GM12878 (cell line): ENCODE measurements around the gene FSIP1. TPM values are rescaled to one million over a fixed set of nuclear protein-coding genes. Genes with fewer than 3 reads are reported as not detected.

Source experiments
- ATAC-seq: fragments of 200-7000 bp; cut with Tn5 transposase; 3 replicates; pipeline ENCODE4 v1.9.1; 2020; ENCODE audit warnings: mild to moderate bottlenecking, moderate library complexity
- BruUV-seq: library from RNA; stranded (reverse); fragments of 400-500 nt; replicated peaks from 2 replicates; lab custom pipeline; 2021; lab: Mats Ljungman, UMichigan
- CTCF ChIA-PET: fragments of 300-600 bp; sonication (Branson Sonifier 250); formaldehyde crosslinking; extraction: SDS; loops from one replicate; lab custom pipeline; 2021; ENCODE audit warnings: inconsistent platforms; lab: Yijun Ruan, JAX
- POLR2A ChIA-PET: fragments of 350-600 bp; formaldehyde crosslinking; extraction: SDS; loops from one replicate; lab custom pipeline; 2021; ENCODE audit warnings: inconsistent platforms; lab: Charles Lee
- RAD21 ChIA-PET: fragments of 300-600 bp; sonication (Branson Sonifier 250); formaldehyde crosslinking; loops from one replicate; lab custom pipeline; 2023; ENCODE audit warnings: antibody characterized with exemption; ENCODE audit not compliant: unreplicated experiment; lab: Charles Lee
- SMC1A ChIA-PET: fragments of 300-600 bp; sonication (Branson Sonifier 250); formaldehyde crosslinking; loops from one replicate; lab custom pipeline; 2023; ENCODE audit not compliant: unreplicated experiment, uncharacterized antibody; lab: Charles Lee
- DNase-seq: peaks from one replicate; pipeline ENCODE4 v3.0.0-alpha.2; 2011; ENCODE audit warnings: low read depth, low spot score
- FAIRE-seq: peaks from 3 replicates; lab custom pipeline; 2011; peaks lifted over from hg19 to GRCh38; lab: Jason Lieb, UNC
- H2AFZ ChIP-seq: 2 replicates; pipeline ENCODE4 v1.6.0; 2011; ENCODE audit warnings: low read depth, low read length, control low read depth; ENCODE audit not compliant: control insufficient read depth
- H3K27ac ChIP-seq: 2 replicates; pipeline ENCODE4 v1.5.1; 2011; ENCODE audit warnings: control low read depth; ENCODE audit not compliant: control insufficient read depth, insufficient read depth
- H3K27me3 ChIP-seq, 2 experiments: replicated peaks in 1 of 2; 2 replicates each; pipeline versions ENCODE4 v1.6.0 to v1.6.1; 2011; ENCODE audit warnings: low read length in 1 of 2; ENCODE audit not compliant: control insufficient read depth in 2 of 2, insufficient read depth in 2 of 2
- H3K36me3 ChIP-seq, 2 experiments: 2 replicates each; pipeline ENCODE4 v1.5.1; 2011; ENCODE audit warnings: low read length in 1 of 2; ENCODE audit not compliant: control insufficient read depth in 2 of 2, insufficient read depth in 2 of 2
- H3K4me1 ChIP-seq: 2 replicates; pipeline ENCODE4 v1.6.1; 2011; ENCODE audit warnings: mild to moderate bottlenecking, low read length, moderate library complexity, mixed read lengths; ENCODE audit not compliant: control insufficient read depth, insufficient read depth
- H3K4me2 ChIP-seq: 2 replicates; pipeline ENCODE4 v1.6.0; 2011; ENCODE audit warnings: control low read depth; ENCODE audit not compliant: control insufficient read depth, insufficient read depth
- H3K4me3 ChIP-seq: fragments of 200-600 bp; sonication (generic); 2 replicates; pipeline ENCODE4 v1.5.1; 2016
- H3K79me2 ChIP-seq: 2 replicates; pipeline ENCODE4 v1.6.0; 2011; ENCODE audit warnings: low read length; ENCODE audit not compliant: control insufficient read depth, insufficient read depth
- H3K9ac ChIP-seq: 2 replicates; pipeline ENCODE4 v1.8.0; 2011; ENCODE audit warnings: low read length, control low read depth, mixed read lengths; ENCODE audit not compliant: control insufficient read depth, insufficient read depth
- H3K9me3 ChIP-seq: replicated peaks from 3 replicates; pipeline ENCODE4 v1.5.1; 2011; ENCODE audit warnings: mild to moderate bottlenecking, low read length; ENCODE audit not compliant: control insufficient read depth, insufficient read depth
- H4K20me1 ChIP-seq: 2 replicates; pipeline ENCODE4 v1.6.0; 2011; ENCODE audit not compliant: control insufficient read depth, insufficient read depth
- IRF3 ChIP-seq: fragments of 450-650 bp; IDR thresholded peaks from 2 replicates; pipeline ENCODE4 v1.6.1; 2014; ENCODE audit warnings: mild to moderate bottlenecking
- JUNB ChIP-seq: IDR thresholded peaks from 2 replicates; pipeline ENCODE4 v1.6.1; 2016; ENCODE audit warnings: antibody characterized with exemption, mild to moderate bottlenecking
- SPI1 ChIP-seq: IDR thresholded peaks from 2 replicates; pipeline ENCODE4 v1.6.1; 2011; ENCODE audit warnings: low read depth, mild to moderate bottlenecking, low read length, moderate library complexity, borderline replicate concordance; ENCODE audit not compliant: insufficient read depth
- ZBTB40 ChIP-seq: fragments of 450-650 bp; IDR thresholded peaks from 2 replicates; pipeline ENCODE4 v1.6.1; 2016; ENCODE audit warnings: mild to moderate bottlenecking, moderate library complexity, borderline replicate concordance
- WGBS: methylation state at CpG from one replicate; pipeline ENCODE4 v1.1.6; 2016; ENCODE audit warnings: low lambda C conversion rate; ENCODE audit not compliant: insufficient replicate concordance, insufficient coverage; ENCODE audit errors: missing lambda C conversion rate; 5-methylcytosine and 5-hydroxymethylcytosine counted together
- in situ Hi-C: fragments of 300-500 bp; cut with MboI; formaldehyde crosslinking; loops from 9 replicates; pipeline ENCODE4 v1.14.3; 2018; ENCODE audit warnings: mixed read lengths
- intact Hi-C: fragments of 100-400 bp; cut with micrococcal nuclease; formaldehyde crosslinking; loops from one replicate; pipeline ENCODE4 v1.14.2; 2022; ENCODE audit not compliant: unreplicated experiment
- polyA plus RNA-seq, 11 experiments: library from polyadenylated mRNA; depleted of rRNA in 4 of 11; unstranded in 6 of 11; stranded (reverse) in 5 of 11; fragments of >200 nt; fragmentation: Nextera tagmentation in 4 of 11; fragmentation: Illumina TruSeq in 1 of 11; extraction: Ambion mirVana in 4 of 11; extraction: Trizol in 1 of 11; gene quantifications; 1 replicate in 1 of 11; 2 replicates in 10 of 11; pipeline versions ENCODE4 v1.2.1 to v1.2.3, GENCODE V29; 2011 to 2016; ENCODE audit warnings: inconsistent platforms in 2 of 11, missing spikeins in 2 of 11, low read depth in 1 of 11
- total RNA-seq, 4 experiments: library from RNA; depleted of rRNA in 3 of 4; stranded (reverse); fragments of >200 nt in 3 of 4; fragmentation: Illumina TruSeq in 1 of 4; extraction: Trizol in 1 of 4; gene quantifications; 2 replicates each; pipeline versions ENCODE4 v1.2.1 to v1.2.3, GENCODE V29; 2013 to 2021

The FSIP1 gene
- total and polyA plus RNA-seq, 10 of the 15 experiments (the other 5 are each of a cell fraction or from before 2014, with no cell fraction given) = 0.15 to 0.67 (median 0.35) TPM

- WGBS = 49% methylated on average over 2 of the region's 2 CpGs
- H3K4me2 ChIP-seq = no peak overlapping the region
- ChIA-PET CTCF (interaction anchor here (1.0 to 2.9 kb wide), 3 partner anchors 16 to 75 kb away, joined by 4 to 50 read pairs (median 8); no protein-coding TSS in a partner anchor), RAD21 (interaction anchor here (1.0 kb wide), 1 partner anchor 69 kb away, joined by 5 read pairs; no protein-coding TSS in a partner anchor), POLR2A (no interaction called here), SMC1A (interaction anchor here (1.0 to 2.9 kb wide), 2 partner anchors 65 to 71 kb away, joined by 3 to 29 read pairs; no protein-coding TSS in a partner anchor)
- H3K27ac ChIP-seq = no peak overlapping the region
- no peaks in the 10 kb centered on the region; a peak in 1 of 4 replicates for H3K27me3 ChIP-seq
- intact Hi-C loops (no loop called here), in situ Hi-C loops (no loop called here)
- H3K79me2 ChIP-seq = no peaks in the 10 kb centered on the region
- no peaks in the 10 kb centered on the region for H3K36me3 ChIP-seq
- peaks cover 5% of the 10 kb centered on the region; the same call in 1 of the 2 replicates for H3K4me1 ChIP-seq
- BruUV-seq = no TSS peak
- no peaks in the 10 kb centered on the region for H3K9me3 ChIP-seq
- TF ChIP-seq IRF3 = no peak
- TF ChIP-seq SPI1 = 0 out of 2 replicates have a peak, but pooled peaks have one; percentile 3
- TF ChIP-seq JUNB = peak; percentile 42; the same call in 1 of the 2 replicates
- no peak for TF ChIP-seq ZBTB40
- no peaks in the 10 kb centered on the region for H4K20me1 ChIP-seq
- FAIRE-seq = peak; percentile 35
- ATAC-seq = peak; percentile 64
- H2AFZ ChIP-seq = no peak overlapping the region
- DNase-seq = no peak
- no peak overlapping the region for H3K9ac ChIP-seq
- H3K4me3 ChIP-seq = no peak overlapping the region
Measured at GRCh38 chr15:39804026-39804425, 21.4 kb upstream of the FSIP1 start.
